Astrocyte of the cerebellum (primary cell): ENCODE data around the gene PRH1.
A peak's percentile ranks its signal among the peaks of the same experiment; 100 is the strongest.

Experiments
- DNase-seq: peaks from one replicate; pipeline ENCODE4 v3.0.0-alpha.2; 2011; ENCODE audit warnings: low read depth
- H3K4me3 ChIP-seq: 2 replicates; pipeline ENCODE4 v1.5.1; 2011; ENCODE audit warnings: mild to moderate bottlenecking, low read depth, low read length, moderate library complexity
- CTCF ChIP-seq: IDR thresholded peaks from 2 replicates; pipeline ENCODE4 v1.5.1; 2012; ENCODE audit warnings: low read length, low read depth, moderate library complexity, mild to moderate bottlenecking; ENCODE audit errors: missing control alignments
- in situ Hi-C: cut with HindIII; loops from 2 replicates; pipeline ENCODE4 v1.10.0; 2017; ENCODE audit warnings: low sequenced_read_pairs

The PRH1 gene

GRCh38 chr12:10851243-10851858, 32.7 kb downstream of the PRH1 start:
- TF ChIP-seq CTCF = no peak
- in situ Hi-C loops = no loop called here
- no peak overlapping the region for H3K4me3 ChIP-seq
- DNase-seq = no peak

- in situ Hi-C loops = no loop called here
- H3K4me3 ChIP-seq = no peak within 1 kb of the TSS
- TF ChIP-seq CTCF = no peak
- DNase-seq = peak; percentile 41
Observed at GRCh38 chr12:10849425-10849878, 34.6 kb downstream of the PRH1 start, which contains the start of gene PRR4. PRR4 (minus strand) TSS chr12:10849475; CDS start chr12:10849437, 38 bp downstream.

- in situ Hi-C loops = no loop called here
- H3K4me3 ChIP-seq = no peak overlapping the region
- DNase-seq = no peak
- TF ChIP-seq CTCF = no peak
Observed at GRCh38 chr12:10847744-10848143, 36.3 kb downstream of the PRH1 start.

- in situ Hi-C loops = no loop called here
- no peak for TF ChIP-seq CTCF
- H3K4me3 ChIP-seq = no peak overlapping the region
- no peak for DNase-seq
Observed at GRCh38 chr12:10842862-10843261, 41.2 kb downstream of the PRH1 start.

GRCh38 chr12:10838461-10838860, 45.6 kb downstream of the PRH1 start:
- DNase-seq = no peak
- in situ Hi-C loops = no loop called here
- no peak for TF ChIP-seq CTCF
- H3K4me3 ChIP-seq = no peak overlapping the region
